SIG-M5 treated with dmso at 0.1 percent for 504 hours (cell line): Measurements from ENCODE around the gene NCAM2.
A peak's percentile ranks its signal among the peaks of the same experiment; 100 is the strongest.
"Not testable (repeated sequence)": the region's sequence is repeated elsewhere in the genome, so short reads cannot be mapped to it uniquely, and the experiment has no call there.

Experiments
- DNase-seq: peaks from one replicate; lab custom pipeline; 2025; ENCODE audit not compliant: unreplicated experiment; lab: John Stamatoyannopoulos, UW

NCAM2 gene

GRCh38 chr21:21291883-21292569 is 293.8 kb downstream of the NCAM2 start:
- DNase-seq: no peak

- DNase-seq: no peak
These were observed 297.1 kb downstream of the NCAM2 start for GRCh38 chr21:21295303-21295702.

GRCh38 chr21:21297211-21297610 is 299.0 kb downstream of the NCAM2 start:
- no peak for DNase-seq

- no peak for DNase-seq
These were observed 302.8 kb downstream of the NCAM2 start for GRCh38 chr21:21301013-21301412.

- no peak for DNase-seq
These were observed 311.3 kb downstream of the NCAM2 start for GRCh38 chr21:21309510-21309909.

GRCh38 chr21:21324297-21324696 is 326.1 kb downstream of the NCAM2 start:
- no peak for DNase-seq

- no peak for DNase-seq
These were observed 334.3 kb downstream of the NCAM2 start for GRCh38 chr21:21332492-21332891.

- DNase-seq: no peak
These were observed 342.8 kb downstream of the NCAM2 start for GRCh38 chr21:21341041-21341440.

- no peak for DNase-seq
These were observed 347.1 kb downstream of the NCAM2 start for GRCh38 chr21:21345296-21345695.

GRCh38 chr21:21345872-21346271 is 347.7 kb downstream of the NCAM2 start:
- DNase-seq: no peak

GRCh38 chr21:21366277-21366676 is 368.1 kb downstream of the NCAM2 start:
- no peak for DNase-seq

- DNase-seq: no peak
These were observed 369.4 kb downstream of the NCAM2 start for GRCh38 chr21:21367583-21367982.

GRCh38 chr21:21373969-21374368 is 375.8 kb downstream of the NCAM2 start:
- DNase-seq: peak; percentile 23

- no peak for DNase-seq
These were observed 384.9 kb downstream of the NCAM2 start for GRCh38 chr21:21383126-21383525.

- DNase-seq: no peak
These were observed 386.8 kb downstream of the NCAM2 start for GRCh38 chr21:21384977-21385376.

GRCh38 chr21:21385404-21385803 is 387.2 kb downstream of the NCAM2 start:
- DNase-seq: no peak

GRCh38 chr21:21387916-21388315 is 389.7 kb downstream of the NCAM2 start:
- no peak for DNase-seq

- no peak for DNase-seq
These were observed 395.9 kb downstream of the NCAM2 start for GRCh38 chr21:21394064-21394463.

GRCh38 chr21:21396424-21396823 is 398.2 kb downstream of the NCAM2 start:
- no peak for DNase-seq

- DNase-seq: no peak
These were observed 399.3 kb downstream of the NCAM2 start for GRCh38 chr21:21397464-21397863.

GRCh38 chr21:21401444-21401843 is 403.2 kb downstream of the NCAM2 start:
- no peak for DNase-seq

GRCh38 chr21:21402187-21402586 is 404.0 kb downstream of the NCAM2 start:
- DNase-seq: not testable (repeated sequence)

GRCh38 chr21:21404261-21404660 is 406.1 kb downstream of the NCAM2 start:
- peak; percentile 57 for DNase-seq
